Left renal pelvis (tissue), 4 donors: ENCODE results near the gene CCL25. TPM values are rescaled to one million over a fixed set of nuclear protein-coding genes. Genes with fewer than 3 reads are reported as not detected.
"Not testable (repeated sequence)": the region's sequence is repeated elsewhere in the genome, so short reads cannot be mapped to it uniquely, and the experiment has no call there.

Experiments used
- DNase-seq, 4 donors: peaks; one replicate each; pipeline ENCODE4 v3.0.0-alpha.2; 2013; ENCODE audit warnings: low read depth in 4 of 4, low spot score in 3 of 4
- polyA plus RNA-seq, 4 donors: library from polyadenylated mRNA; unstranded; fragments of 120-200 nt; gene quantifications; one replicate each; pipeline ENCODE4 v1.2.1, GENCODE V29; 2013; ENCODE audit not compliant: insufficient read length in 4 of 4

CCL25 gene
- polyA plus RNA-seq, 4 donors = 0.29 to 0.47 (median 0.39) TPM

DNA sequence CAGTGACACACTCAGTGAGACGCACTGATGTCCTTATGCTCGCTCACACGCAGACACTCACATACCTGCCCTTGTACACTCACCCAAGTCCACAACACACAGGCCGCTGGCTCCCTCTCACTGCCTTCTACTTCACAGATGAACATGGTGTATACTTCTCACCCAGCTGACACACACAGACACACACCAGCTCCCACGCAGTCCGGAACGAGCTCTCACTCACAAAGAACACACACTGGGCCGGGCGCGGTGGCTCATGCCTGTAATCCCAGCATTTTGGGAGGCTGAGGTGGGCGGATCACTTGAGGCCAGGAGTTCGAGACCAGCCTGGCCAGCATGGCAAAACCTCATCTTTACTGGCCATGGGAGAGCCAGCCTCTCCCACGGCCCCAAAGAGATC is 31.6 kb downstream of the CCL25 start:
- no peak for DNase-seq

DNA sequence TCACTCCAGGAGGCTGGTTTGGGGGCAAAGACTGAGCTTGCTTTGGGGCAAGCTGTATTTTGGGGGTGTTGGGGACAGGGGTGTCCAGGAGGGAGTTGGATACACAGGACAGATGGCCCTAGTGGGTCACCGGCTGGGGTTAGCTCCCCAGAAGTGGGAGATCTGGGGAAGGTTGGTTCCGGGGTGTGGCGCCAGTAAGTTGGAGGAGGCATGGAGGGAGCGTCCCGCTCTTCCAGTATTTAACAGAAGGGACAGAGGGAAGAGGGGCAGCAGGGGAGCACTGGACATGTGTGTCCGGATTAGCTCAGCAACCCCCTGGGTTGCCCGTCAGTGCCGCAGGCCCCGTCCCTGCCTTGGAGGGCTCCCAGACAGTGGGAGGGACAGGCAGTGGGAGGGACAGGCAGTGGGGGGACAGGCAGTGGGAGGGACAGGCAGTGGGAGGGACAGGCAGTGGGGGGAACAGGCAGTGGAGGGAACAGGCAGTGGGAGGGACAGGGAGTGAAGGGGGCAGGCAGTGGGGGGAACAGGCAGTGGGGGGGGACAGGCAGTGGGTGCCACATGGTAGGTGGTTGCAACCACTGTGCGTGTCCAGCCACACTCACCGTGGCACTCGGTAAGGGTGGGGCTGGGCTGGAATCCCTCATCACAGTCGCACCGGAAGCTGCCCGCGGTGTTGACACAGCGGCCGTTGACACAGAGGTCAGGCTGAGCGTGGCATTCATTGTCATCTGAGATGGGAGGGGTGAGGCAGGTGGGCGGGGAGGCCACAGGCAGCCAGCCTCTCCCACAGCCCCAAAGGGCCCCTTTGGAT is 33.2 kb downstream of the CCL25 start:
- DNase-seq = no peak

DNA sequence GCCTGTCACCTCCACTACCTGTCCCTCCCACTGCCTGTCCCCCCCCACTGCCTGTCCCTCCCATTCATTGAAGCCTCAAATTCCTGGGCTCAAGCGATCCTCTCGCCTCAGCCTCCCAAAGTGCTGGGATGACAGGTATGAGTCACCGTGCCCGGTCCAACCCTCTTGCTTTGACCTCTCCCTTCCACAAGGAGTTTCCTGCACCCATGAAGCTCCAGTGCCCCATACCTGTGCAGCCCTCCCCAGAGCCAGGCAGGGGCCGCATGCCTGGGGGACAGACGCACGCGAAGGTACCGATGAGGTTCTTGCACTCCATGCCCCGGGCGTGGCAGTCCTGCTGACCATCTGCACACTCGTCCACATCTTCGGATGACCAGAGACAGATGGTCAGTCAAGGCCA is 34.3 kb downstream of the CCL25 start:
- no peak for DNase-seq

DNA sequence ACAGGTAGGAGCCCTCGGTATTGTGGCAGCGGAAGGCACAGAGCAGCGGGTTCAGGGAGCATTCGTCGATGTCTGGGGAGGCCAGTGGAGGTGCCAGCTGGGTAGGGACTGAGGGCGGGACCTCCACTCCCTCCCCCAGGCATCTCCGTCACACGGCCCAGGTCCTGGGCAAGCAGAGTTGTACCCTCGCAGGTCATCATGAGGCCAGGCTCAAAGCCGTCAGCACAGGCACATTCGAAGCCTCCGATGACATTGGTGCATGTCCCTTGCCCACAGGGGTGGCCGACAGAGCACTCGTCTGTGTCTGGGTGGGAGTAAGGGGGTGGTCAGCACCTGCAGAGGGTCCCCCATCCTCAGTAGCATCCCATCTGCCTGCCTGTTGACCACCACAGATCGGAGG is 35.3 kb downstream of the CCL25 start:
- DNase-seq = no peak

DNA sequence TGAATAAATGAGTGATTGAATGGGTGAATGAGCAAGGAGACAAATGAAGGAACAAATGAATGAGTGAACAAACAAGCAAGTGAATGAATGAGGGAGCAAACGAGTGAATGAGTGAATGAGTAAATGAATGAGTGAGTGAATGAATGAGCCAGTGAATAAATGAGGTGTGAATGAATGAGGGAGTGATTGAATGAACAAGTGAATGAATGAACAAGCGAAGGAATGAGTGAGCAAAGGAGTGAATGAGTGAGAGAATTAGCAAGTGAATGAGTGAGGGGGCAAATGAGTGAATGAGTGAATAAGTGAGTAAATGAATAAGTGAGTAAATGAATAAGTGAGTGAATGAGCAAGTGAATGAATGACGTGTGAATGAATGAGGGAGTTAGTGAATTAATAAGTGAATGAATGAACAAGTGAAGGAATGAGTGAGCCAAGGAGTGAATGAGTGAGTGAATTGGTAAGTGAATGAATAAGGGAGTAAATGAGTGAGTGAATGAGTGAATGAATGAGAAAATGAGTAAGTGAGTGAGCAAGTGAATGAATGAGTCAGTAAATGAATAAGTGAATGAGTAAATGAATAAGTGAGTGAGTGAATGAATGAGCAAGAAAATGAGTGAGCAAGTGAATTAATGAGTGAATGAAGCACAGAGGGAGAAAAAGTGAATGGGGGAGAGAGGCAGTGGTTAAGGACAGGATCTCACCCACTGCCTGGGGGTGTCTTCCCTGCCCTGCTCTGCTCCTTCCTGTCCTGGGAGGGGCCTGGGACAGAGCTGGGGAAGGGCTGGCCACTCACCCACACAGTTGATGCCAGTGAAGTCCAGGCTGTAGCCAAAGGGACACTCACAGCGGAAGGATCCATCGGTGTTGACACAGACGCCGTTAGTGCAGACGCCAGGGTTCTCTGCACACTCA is 36.4 kb downstream of the CCL25 start:
- DNase-seq = no peak

DNA sequence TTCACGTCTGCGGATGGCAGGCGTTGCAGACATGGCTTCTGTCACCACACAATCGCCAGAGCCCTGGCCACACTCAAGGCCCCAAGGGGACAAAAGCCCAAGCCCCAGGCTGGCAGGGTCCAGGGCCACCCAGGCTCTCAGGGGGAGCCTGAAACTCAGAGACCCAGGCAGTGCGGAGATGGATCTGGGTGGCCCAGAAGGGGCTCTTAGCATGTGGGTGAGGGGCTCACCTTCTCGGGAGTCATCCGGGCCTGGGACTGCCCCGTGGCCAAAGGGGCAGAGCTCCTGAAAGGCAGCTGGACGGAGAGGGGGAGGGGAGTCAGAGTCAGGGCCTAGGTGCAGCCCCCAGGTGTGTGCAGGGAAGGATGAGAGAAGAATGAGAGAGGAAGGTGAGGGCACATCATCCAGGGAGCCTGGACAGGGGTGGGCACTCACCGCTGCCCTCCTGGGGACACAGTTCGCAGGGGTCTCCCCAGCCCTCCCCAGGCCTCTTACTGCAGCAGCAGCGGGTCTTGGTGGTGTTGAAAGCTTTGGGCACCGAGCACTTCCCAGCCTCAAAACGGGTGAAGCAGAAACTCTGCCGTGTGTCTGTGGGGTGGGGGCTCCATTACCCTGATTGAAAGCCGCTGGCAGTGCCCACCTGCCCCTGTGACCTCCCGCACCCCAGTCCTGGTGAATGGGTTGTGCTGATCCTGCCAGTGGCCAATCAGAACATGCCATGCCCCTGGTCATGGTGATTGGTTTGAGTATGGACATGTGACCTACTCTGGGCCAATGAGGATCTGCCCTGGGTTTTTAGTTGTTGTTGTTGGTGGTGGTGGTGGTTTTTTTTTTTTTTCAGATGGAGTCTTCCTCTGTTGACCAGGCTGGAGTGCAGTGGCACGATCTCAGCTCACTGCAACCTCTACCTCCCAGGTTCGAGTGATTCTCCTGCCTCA is 37.4 kb downstream of the CCL25 start:
- no peak for DNase-seq

DNA sequence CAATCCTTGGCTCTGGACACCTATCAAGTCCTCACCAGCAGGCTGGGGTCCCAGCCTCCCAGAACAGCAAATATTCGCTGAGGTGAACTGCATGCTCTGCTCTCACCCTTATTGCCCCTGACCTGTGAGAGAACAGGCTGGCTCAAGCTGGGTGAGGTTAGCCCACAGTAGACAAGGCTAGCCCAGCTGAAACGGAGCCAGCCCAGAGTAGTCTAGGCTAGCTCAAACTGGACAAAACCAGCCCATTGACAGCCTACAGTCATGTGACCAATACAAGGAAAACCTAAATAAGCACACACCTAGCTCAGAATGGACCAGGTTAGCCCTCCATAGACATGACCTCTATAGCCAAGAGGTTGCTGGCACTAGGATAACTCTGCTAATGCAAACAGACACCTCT is 38.4 kb downstream of the CCL25 start:
- DNase-seq = no peak

DNA sequence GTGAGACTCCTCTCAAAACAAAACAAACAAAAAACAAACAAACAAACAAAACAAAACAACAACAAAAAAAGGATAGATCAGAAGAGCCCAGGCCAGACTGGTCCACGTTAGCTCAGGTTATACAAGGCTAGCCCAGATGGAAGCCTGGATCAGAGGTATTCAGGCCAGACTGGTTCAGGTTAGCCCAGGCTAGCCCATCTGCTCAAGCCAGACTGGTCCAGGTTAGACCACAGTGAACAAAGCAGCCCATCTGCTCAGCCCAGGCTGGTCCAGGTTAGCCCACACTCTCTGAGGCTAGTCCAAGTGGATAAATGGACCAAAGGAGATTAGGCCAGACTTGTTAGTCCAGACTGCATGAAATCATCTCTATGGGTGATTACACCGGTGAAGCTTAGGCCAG is 41.2 kb downstream of the CCL25 start:
- no peak for DNase-seq

DNA sequence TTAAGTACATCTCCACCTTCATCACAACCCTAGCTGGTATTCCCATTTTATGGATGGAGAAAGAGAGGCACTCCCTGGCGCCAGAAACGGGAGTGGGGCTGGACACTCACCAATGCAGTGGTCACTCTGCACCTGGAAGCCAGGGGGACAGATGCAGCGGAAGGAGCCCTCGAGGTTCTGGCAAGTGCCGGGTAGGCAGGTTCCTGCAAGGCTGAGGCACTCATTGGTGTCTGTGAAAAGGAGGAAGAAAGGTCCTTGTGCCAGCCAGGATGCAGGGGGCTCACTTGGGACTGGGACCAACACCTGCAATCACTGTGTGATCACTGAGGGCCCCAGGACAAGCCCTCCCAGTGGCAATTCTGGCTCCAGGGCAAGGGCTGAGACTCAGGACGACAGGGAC is 41.8 kb downstream of the CCL25 start:
- DNase-seq = no peak

DNA sequence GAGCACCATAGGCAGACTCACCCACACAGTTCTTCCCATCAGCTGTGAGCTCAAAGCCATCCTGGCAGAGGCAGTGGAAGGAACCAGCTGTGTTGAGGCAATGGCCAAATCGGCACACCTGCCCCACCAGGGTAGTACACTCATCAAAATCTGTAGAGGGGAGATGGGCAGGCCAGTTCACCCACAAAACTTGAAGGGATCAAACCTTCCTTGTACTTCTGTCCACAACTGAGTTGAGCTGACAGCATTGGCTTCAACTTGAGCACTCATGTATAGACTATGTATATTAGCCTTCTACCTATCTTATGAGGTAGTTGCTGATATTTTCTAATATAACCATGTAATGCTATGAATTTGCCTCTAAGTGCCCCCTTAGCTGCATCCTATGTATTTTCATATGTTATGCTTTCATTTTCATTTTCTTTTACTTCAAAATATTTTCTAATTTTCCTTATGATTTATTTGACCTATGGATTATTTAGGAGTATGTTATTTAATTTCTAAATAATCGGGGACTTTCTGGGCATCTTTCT is 42.9 kb downstream of the CCL25 start:
- no peak for DNase-seq

DNA sequence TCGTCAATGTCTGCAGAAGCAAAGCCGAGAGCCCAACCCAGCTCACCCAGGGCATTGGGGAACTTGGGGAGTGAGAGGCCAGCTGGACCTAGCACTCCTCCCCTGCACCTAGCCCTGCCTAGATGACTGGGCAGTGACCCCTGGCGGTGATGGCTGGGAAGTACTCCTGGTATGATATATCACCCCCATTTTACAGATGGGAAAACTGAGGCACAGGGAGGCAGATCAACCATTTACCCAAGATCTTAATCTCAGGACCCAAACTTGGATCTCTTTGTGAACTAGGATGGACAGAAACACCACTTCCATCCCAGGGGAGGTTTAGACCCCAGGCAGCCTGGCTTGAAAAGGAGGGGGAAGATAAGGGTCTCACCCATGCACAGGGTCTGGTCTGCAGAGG is 43.5 kb downstream of the CCL25 start:
- no peak for DNase-seq

DNA sequence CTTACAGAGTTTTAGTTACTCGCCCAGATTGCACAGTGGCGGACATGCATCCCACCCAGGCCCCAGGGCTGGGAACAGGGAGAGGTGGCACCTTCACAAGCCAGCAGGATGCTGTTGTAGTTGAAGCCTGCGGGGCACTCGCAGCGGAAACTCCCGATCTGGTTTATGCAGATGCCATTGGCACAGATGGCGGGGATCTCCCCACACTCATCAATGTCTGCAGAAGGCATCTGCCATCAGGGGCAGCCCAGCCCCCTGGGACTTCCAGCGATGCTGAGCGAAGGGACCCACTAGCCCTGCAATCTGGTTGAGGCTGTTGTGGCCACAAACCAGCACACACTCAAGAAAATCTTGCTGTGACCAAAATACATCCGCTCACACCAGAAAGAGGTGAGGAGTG is 44.6 kb downstream of the CCL25 start:
- no peak for DNase-seq

DNA sequence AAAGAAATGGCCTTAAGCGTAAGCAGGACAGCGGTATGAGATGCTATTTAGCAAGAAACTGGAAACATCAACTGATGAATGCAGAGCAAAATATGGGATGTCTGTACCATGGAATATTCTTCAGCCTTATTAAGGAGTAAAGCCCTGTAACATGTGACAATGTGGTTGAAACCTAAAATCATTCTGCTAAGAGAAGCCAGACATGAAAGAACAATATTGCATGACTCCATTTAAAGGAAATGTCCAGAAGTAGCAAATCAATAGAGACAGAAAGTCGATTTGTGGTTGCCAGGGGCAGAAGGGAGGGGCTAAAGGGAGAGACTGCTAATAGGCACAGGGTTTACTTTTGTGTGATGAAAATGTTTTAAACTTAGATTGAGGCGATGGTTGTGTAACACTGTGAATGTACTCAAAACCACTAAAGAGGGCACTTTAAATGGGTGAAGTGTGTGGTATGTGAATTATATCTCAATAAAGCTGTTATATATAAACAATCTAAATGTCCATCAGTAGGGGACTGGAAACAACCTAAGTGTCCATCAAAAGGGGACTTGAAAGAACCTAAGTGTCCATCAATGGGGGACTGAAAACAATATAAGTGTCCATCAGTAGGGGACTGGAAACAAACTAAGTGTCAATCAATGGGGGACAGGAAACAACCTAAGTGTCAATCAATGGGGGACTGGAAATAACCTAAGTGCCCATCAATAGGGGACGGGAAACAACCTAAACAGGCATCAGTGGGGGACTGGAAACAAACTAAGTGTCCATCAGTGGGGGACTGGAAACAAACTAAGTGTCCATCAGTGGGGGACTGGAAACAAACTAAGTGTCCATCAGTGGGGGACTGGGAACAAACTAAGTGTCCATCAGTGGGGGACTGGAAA is 45.4 kb downstream of the CCL25 start:
- no peak for DNase-seq

DNA sequence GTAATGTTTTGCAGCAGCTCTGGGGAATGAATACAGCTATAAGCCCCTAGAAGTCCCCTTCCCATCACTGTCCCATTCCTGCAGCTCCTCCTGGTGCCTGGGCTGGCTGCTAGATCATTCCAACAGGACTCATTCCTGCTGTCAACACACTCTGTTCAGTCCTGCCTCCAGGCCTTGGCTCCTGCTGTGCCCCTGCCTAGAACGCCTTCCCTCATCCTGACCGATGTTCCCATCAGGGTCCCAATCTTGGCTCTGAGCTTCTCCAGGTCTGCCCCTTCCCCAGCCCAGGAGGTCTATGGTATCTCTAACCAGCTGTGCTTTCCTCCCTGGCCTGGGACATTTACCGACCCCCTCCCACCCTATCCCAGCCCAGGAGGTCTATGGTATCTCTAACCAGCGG is 48.8 kb downstream of the CCL25 start:
- no peak for DNase-seq

DNA sequence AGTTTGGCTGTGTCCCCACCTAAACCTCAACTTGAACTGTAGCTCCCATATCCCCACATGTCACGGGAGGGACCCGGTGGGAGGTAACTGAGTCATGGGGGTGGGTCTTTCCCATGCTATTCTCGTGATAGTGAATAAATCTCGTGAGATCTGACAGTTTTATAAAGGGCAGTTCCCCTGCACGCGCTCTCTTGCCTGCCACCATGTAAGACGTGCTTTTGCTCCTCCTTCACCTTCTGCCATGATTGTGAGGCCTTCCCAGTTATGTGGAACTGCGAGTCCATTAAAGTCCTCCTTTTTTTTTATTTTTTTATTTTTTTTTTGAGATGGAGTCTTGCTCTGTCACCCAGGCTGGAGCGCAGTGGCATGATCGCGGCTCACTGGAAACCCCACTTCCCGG is 49.4 kb downstream of the CCL25 start:
- not testable (repeated sequence) for DNase-seq

DNA sequence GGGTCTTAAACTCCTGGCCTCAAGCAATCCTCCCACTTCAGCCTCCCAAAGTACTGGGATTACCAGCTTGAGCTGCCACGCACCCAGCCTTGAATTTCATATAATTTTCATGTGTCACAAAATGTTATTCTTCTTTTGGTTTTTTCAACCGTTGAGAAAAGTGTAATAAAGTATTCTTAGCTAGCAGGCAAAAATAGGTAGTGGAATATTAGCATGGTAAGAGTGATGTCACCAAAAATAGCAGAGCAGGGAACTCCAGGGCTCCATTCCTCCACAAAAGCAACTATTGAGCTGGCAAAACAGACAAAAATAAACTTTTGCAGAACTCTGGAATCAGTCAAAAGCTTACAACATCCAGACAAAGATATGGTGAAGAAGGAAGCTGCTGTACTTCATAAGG is 52.9 kb downstream of the CCL25 start:
- DNase-seq = no peak

DNA sequence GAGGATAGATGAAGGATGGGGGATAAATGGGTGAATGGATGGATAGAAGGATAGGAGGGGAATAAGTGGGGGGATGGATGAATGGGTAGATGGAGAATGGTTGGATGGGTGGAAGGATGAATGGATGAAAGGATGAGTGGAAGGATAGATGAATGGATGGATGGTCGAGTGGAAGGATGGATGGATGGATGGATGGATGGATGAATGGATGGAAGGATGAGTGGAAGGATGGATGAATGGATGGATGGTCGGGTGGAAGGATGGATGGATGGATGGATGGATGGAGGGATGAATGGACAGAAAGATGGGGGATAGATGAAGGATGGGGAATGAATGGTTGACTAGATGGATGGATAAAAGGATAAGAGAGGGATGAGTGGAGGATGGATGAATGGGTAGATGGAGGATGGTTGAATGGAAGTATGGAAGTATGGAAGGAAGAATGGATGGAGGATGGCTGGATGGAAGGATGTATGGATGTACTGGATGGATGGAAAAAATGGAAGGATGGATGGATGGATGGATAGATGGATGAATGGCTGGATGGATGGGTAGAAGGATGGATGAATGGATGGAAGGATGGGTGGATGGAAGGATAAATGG is 54.8 kb downstream of the CCL25 start:
- DNase-seq = no peak

DNA sequence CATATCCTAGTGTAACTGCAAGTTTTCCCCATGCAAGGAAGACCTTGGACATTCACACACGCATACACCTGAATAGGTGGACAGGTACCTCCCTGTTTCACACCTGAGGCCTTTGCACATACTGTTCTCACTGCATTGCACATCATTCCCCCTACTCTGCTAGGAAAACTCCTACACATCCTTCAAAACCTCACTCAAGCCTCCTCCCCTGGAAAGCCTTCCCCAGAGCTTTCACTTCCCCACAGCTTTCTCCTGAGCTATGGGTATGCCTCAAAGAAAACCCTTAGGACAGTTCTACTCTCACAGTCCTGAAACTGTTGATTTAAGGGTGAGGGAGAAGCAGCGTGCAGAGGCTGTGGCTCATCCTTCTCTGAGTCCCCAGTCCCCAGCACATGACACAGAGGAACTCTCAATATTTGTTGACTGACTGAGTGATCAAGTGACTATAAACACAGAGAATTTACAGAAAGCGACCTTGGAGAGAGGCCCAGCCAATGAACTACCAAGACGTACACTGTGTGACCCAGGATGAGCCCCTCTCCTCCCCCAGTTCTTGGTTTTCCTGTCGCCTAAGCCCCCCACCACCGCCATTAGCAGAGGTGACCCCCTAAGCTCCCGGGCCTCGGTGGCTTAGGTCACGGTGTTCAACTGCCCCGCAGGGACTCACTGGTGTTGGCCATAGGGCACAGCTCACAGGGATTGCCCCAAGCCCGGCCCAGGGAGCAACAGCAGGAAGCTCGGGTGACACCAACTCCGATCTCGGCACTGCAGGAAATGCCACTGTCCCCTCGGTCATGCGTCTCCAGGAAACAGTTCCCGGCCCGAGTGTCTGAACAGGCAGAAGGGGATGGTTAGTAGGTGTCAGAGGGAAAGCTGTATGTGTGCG is 56.2 kb downstream of the CCL25 start:
- no peak for DNase-seq
